Activated CD8-positive, alpha-beta T cell treated with anti-CD3 and anti-CD28 coated beads for 36 hours (primary cell): ENCODE data around the gene TEX54. TPM values are rescaled to one million over a fixed set of nuclear protein-coding genes. Genes with fewer than 3 reads are reported as not detected.

Experiments
- ATAC-seq: fragments of 200-7000 bp; cut with Tn5 transposase; one replicate; pipeline ENCODE4 v1.10.0; 2021; ENCODE audit warnings: mild to moderate bottlenecking, moderate library complexity
- CTCF ChIA-PET: fragments of 350-600 bp; sonication (Branson Sonifier 250); formaldehyde crosslinking; loops from one replicate; lab custom pipeline; 2021; ENCODE audit warnings: antibody characterized with exemption; lab: Charles Lee
- POLR2A ChIA-PET: fragments of 350-600 bp; sonication (Branson Sonifier 250); formaldehyde crosslinking; loops from one replicate; lab custom pipeline; 2021; ENCODE audit warnings: antibody characterized with exemption; lab: Charles Lee
- DNase-seq: peaks from one replicate; pipeline ENCODE4 v3.0.0-alpha.2; 2020
- H3K27ac Mint-ChIP-seq: one replicate; pipeline ENCODE4 v1.8.0; 2021; ENCODE audit warnings: mild to moderate bottlenecking, mixed read lengths
- H3K27me3 Mint-ChIP-seq: one replicate; pipeline ENCODE4 v1.8.0; 2021; ENCODE audit warnings: mixed read lengths
- H3K36me3 Mint-ChIP-seq: one replicate; pipeline ENCODE4 v1.8.0; 2021; ENCODE audit warnings: low read depth, mixed read lengths
- H3K4me1 Mint-ChIP-seq: one replicate; pipeline ENCODE4 v1.8.0; 2021; ENCODE audit warnings: low read depth, mixed read lengths
- H3K4me3 Mint-ChIP-seq: one replicate; pipeline ENCODE4 v1.8.0; 2021; ENCODE audit warnings: mild to moderate bottlenecking, moderate library complexity, mixed read lengths
- H3K9me3 Mint-ChIP-seq: one replicate; pipeline ENCODE4 v1.8.0; 2021; ENCODE audit warnings: mixed read lengths
- intact Hi-C: fragments of 100-400 bp; cut with micrococcal nuclease; formaldehyde crosslinking; loops from one replicate; pipeline ENCODE4 v1.10.0; 2022
- total RNA-seq, 2 experiments: library from RNA; stranded (reverse); gene quantifications; one replicate each; pipeline ENCODE4 v1.2.3, GENCODE V29; 2021
- TF ChIP-seq, protein P1 (sequence below): fragments of 200-600 bp; IDR thresholded peaks from one replicate; pipeline ENCODE4 v1.8.0; 2022; ENCODE audit warnings: antibody characterized with exemption, mild to moderate bottlenecking

The TEX54 gene
- total RNA-seq = not detected

DNA sequence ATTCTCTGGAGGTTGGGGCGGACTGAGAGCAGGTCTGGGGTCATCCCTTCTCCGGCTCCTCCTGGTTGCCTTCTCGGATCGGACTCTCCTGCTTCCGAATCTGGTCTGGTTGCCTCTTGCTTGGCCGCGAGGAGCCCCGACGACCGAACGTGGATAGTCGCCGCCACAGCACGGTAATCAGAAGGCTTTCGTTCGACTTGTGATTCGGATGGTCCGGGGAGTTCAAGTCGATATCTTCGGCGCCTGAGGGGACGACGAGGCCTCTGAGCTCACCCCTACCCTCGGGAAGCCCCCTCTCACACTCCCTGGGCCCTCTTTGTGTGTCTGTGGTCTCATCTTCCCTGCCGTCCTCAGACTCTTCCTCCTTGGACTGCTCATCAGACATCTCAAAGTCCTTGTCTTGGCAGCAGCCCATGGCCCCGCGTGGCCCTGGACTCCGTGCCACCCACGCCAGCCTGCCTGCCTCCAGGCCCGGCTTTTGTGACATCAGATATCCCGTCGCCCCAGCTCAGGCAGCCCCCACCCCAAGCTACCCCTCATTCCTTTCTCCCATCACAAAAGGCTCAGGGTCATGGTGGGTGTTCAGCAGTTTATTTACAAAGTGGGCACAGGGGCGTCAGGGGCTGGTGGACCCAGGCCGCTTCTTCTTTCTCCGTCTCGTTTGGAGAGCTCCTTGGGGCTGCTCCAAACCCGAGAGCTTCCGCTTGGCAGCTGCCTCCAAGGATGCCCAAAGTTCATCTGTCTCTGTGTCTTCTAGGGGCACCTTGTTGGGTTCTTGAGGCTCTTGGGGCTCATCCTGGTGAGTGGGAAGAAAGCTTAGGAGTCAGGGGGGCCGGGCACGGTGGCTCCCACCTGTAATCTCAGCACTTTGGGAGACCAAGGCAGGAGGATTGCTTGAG, at the start of gene TEX54:
Gene TEX54 (minus strand): TSS at position 506 of the 899 bp plus-strand sequence.
- Mint-ChIP-seq H3K4me3 (peak within 1 kb of the TSS; percentile 88), H3K36me3 (peaks cover 27% of the 10 kb centered on the region), H3K27ac (peak within 1 kb of the TSS; percentile 95), H3K27me3 (no peaks in the 10 kb centered on the region), H3K4me1 (peaks cover 52% of the 10 kb centered on the region), H3K9me3 (no peaks in the 10 kb centered on the region)
- ChIA-PET POLR2A (interaction anchor here (0.5 to 17.2 kb wide), 28 partner anchors 8 to 166 kb away, joined by 3 to 997 read pairs (median 6); partner anchors contain the start of genes HNRNPUL2, NXF1, SLC3A2 and TAF6L), CTCF (interaction anchor here (0.8 to 1.8 kb wide), 3 partner anchors 9 to 46 kb away, joined by 3 to 17 read pairs (median 6); partner anchors contain the start of gene TMEM179B)
- intact Hi-C loops = loop anchor here (5.0 kb wide), 1 partner anchor 45 kb away; the partner anchor contains the start of gene TMEM179B
- TF ChIP-seq, protein P1, sequence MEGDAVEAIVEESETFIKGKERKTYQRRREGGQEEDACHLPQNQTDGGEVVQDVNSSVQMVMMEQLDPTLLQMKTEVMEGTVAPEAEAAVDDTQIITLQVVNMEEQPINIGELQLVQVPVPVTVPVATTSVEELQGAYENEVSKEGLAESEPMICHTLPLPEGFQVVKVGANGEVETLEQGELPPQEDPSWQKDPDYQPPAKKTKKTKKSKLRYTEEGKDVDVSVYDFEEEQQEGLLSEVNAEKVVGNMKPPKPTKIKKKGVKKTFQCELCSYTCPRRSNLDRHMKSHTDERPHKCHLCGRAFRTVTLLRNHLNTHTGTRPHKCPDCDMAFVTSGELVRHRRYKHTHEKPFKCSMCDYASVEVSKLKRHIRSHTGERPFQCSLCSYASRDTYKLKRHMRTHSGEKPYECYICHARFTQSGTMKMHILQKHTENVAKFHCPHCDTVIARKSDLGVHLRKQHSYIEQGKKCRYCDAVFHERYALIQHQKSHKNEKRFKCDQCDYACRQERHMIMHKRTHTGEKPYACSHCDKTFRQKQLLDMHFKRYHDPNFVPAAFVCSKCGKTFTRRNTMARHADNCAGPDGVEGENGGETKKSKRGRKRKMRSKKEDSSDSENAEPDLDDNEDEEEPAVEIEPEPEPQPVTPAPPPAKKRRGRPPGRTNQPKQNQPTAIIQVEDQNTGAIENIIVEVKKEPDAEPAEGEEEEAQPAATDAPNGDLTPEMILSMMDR = no peak
- no peak for DNase-seq
- ATAC-seq = peak; percentile 1

DNA sequence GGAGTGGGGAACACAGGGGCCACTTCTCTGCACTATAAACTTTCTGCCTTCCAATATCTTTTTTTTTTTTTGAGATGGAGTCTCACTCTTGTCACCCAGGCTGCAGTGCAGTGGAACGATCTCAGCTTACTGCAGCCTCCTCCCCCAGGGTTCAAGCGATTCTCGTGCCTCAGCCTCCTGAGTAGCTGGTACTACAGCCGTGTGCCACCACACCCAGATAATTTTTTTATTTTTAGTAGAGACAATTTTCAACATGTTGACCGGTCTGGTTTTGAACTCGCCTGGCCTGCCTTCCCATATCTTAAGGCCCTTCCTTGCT, 49.7 kb upstream of the TEX54 start:
- Mint-ChIP-seq H3K36me3 (peaks cover 81% of the 10 kb centered on the region), H3K4me3 (peak overlapping the region; percentile 99), H3K27ac (peak overlapping the region; percentile 100), H3K27me3 (no peaks in the 10 kb centered on the region), H3K9me3 (no peaks in the 10 kb centered on the region), H3K4me1 (peaks cover 45% of the 10 kb centered on the region)
- ATAC-seq = no peak
- intact Hi-C loops = loop anchor here (5.0 kb wide), 1 partner anchor 95 kb away; the partner anchor contains the start of gene TMEM179B
- ChIA-PET CTCF (interaction anchor here (0.6 to 6.1 kb wide), 6 partner anchors 24 to 323 kb away, joined by 3 to 34 read pairs (median 3); partner anchors contain the start of gene ZBTB3), POLR2A (interaction anchor here (0.8 to 15.6 kb wide), 17 partner anchors 10 to 290 kb away, joined by 3 to 495 read pairs (median 8); partner anchors contain the start of genes POLR2G, STX5, TAF6L and TMEM179B)
- TF ChIP-seq, protein P1 = no peak
- peak; percentile 31 for DNase-seq

DNA sequence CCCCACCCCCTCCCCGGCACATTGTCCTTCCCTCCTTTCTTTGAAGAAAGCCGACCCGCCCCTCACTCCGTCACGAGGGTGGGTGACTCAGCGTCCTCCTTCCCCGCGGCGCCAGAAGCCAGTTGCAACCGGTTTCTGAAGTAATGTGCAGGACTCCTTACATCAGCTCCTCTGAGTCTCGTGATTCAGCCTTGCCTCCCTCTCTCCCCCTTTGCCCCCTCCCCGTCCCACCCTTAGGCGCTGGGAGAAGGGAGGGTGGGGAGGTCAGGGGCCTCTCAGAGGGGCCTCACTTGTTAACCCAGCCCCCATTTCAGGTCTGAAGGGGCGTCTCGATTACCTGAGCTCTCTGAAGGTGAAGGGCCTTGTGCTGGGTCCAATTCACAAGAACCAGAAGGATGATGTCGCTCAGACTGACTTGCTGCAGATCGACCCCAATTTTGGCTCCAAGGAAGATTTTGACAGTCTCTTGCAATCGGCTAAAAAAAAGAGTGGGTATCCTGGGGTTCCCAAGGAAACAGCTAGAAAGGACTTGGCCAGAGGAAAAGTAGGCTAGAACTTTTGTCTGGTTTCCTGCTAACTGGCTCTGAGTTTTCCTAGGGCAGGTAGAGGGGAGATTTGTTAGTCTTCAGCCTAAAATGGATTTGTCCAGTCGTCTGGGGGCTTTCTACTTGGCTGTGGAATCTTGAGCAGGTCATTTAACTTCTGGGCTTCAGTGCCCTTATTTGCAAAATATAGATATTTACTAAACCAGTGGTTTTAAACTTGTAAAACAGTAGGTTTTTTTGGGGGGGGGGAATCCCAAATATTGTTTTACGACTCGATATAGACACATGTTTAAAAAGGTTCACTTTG, 49.2 kb upstream of the TEX54 start:
- Mint-ChIP-seq H3K27me3 (no peaks in the 10 kb centered on the region), H3K27ac (peak overlapping the region; percentile 100), H3K9me3 (no peaks in the 10 kb centered on the region), H3K36me3 (peaks cover 79% of the 10 kb centered on the region), H3K4me3 (peak overlapping the region; percentile 99), H3K4me1 (peaks cover 41% of the 10 kb centered on the region)
- peak; percentile 65 for ATAC-seq
- intact Hi-C loops = loop anchor here (1.0 to 5.0 kb wide), 2 partner anchors 27 to 95 kb away; partner anchors contain the start of gene TMEM179B
- CTCF ChIA-PET = interaction anchor here (1.0 to 6.1 kb wide), 9 partner anchors 16 to 323 kb away, joined by 3 to 34 read pairs (median 5); partner anchors contain the start of gene ZBTB3
- peak; percentile 98 for DNase-seq
- TF ChIP-seq, protein P1 = no peak
- POLR2A ChIA-PET = interaction anchor here (0.8 to 15.6 kb wide), 53 partner anchors 8 to 480 kb away, joined by 3 to 495 read pairs (median 5); partner anchors contain the start of genes C11orf98, CSKMT, HNRNPUL2 and LBHD1

DNA sequence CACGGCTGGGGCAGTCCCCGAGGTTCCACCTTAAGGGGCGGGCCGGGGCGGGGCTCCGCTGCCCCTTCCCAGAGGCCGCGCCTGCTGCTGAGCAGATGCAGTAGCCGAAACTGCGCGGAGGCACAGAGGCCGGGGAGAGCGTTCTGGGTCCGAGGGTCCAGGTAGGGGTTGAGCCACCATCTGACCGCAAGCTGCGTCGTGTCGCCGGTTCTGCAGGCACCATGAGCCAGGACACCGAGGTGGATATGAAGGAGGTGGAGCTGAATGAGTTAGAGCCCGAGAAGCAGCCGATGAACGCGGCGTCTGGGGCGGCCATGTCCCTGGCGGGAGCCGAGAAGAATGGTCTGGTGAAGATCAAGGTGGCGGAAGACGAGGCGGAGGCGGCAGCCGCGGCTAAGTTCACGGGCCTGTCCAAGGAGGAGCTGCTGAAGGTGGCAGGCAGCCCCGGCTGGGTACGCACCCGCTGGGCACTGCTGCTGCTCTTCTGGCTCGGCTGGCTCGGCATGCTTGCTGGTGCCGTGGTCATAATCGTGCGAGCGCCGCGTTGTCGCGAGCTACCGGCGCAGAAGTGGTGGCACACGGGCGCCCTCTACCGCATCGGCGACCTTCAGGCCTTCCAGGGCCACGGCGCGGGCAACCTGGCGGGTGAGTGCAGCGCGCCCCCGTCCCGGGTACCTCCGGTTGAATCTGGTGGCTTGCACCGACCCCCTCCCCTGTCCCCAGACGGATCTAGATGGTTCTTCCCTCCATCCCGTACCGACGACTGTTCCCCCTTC, 48.4 kb upstream of the TEX54 start, which contains the start of gene SLC3A2:
Gene SLC3A2 (plus strand): TSS at position 94 of the 776 bp plus-strand sequence. CDS start 128 bp downstream, at position 222.
- TF ChIP-seq, protein P1 = peak; percentile 71
- ChIA-PET POLR2A (interaction anchor here (0.6 to 15.6 kb wide), 52 partner anchors 9 to 479 kb away, joined by 3 to 495 read pairs (median 5); partner anchors contain the start of genes C11orf98, CSKMT, GNG3 and HNRNPUL2), CTCF (interaction anchor here (0.9 to 6.1 kb wide), 10 partner anchors 15 to 154 kb away, joined by 3 to 34 read pairs (median 5); partner anchors contain the start of gene HNRNPUL2)
- peak within 1 kb of the TSS; percentile 99 for H3K4me3 Mint-ChIP-seq
- intact Hi-C loops = loop anchor here (1.0 to 5.0 kb wide), 2 partner anchors 26 to 94 kb away; partner anchors contain the start of gene TMEM179B
- no peaks in the 10 kb centered on the region for H3K27me3 Mint-ChIP-seq
- peaks cover 74% of the 10 kb centered on the region for H3K36me3 Mint-ChIP-seq
- DNase-seq = peak; percentile 91
- H3K9me3 Mint-ChIP-seq = no peaks in the 10 kb centered on the region
- peaks cover 41% of the 10 kb centered on the region for H3K4me1 Mint-ChIP-seq
- peak within 1 kb of the TSS; percentile 100 for H3K27ac Mint-ChIP-seq
- ATAC-seq = peak; percentile 76
